IPS-11a (cell line): ENCODE data around the gene EXOSC3.
"Not testable (repeated sequence)": the region's sequence is repeated elsewhere in the genome, so short reads cannot be mapped to it uniquely, and the experiment has no call there.

ENCODE experiments used
- H3K4me3 ChIP-seq: one replicate; pipeline ENCODE4 v1.5.1; 2013; ENCODE audit warnings: low read depth, low read length, control low read depth

Gene EXOSC3

DNA sequence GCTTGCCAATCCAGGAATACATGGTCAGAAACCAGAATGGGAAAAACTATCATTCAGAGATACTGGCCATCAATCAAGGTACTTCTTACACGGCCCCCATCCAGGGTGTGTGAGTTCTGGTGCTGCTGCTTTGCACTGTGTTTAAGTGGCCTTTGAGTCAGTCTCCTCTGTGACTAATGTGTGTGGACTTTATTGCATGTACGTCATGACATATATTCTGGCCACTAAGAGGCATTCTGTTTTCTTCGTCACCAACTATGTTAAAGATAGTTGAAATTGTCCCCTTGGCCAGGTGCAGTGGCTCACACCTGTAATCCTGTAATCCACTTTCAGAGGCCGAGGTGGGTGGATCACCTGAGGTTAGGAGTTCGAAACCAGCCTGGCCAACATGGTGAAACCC, 8.5 kb downstream of the EXOSC3 start:
- no peak overlapping the region for H3K4me3 ChIP-seq

DNA sequence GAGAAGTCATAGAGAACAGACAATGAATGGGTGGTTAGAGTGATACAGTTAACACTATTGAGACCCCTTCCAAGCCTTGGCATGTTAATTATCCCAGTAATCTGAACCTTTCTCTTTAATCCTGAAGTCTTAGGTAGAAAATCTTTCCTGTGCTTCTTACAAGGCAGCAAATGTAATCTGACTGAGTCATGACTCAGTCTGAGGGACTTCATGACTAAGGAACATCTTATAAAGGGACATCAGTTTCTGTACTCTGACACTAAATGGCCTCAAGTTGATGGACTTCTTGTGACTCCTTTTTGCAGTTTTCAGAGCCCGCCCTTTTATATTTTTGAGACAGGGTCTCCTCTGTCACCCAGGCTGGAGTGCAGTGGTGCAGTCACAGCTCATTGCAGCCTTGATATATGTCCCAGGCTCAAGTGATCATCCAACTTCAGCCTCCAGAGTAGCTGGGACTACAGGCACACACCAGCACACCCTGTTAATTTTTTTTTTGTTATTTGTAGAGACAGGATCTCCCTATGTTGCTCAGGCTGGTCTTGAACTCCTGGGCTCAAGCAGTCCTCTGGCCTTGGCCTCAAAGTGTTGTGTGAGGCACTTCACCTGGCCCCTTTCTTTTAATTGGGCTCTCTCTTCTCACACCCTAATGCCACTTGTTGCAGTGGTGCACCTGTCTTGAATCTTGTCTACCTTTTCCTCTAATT, 9.5 kb downstream of the EXOSC3 start:
- no peak overlapping the region for H3K4me3 ChIP-seq

- no peak overlapping the region for H3K4me3 ChIP-seq
Measured at GRCh38 chr9:37769995-37770394, 14.9 kb downstream of the EXOSC3 start.

- H3K4me3 ChIP-seq = no peak overlapping the region
Measured at GRCh38 chr9:37769306-37769705, 15.6 kb downstream of the EXOSC3 start.

DNA sequence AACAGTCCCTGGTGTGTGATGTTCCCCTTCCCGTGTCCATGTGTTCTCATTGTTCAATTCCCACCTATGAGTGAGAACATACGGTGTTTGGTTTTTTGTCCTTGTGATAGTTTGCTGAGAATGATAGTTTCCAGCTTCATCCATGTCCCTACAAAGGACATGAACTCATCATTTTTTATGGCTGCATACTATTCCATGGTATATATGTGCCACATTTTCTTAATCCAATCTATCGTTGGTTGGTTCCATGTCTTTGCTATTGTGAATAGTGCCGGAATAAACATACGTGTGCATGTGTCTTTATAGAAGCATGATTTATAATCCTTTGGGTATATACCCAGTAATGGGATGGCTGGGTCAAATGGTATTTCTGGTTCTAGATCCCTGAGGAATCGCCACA, 19.6 kb downstream of the EXOSC3 start:
- H3K4me3 ChIP-seq = not testable (repeated sequence)

DNA sequence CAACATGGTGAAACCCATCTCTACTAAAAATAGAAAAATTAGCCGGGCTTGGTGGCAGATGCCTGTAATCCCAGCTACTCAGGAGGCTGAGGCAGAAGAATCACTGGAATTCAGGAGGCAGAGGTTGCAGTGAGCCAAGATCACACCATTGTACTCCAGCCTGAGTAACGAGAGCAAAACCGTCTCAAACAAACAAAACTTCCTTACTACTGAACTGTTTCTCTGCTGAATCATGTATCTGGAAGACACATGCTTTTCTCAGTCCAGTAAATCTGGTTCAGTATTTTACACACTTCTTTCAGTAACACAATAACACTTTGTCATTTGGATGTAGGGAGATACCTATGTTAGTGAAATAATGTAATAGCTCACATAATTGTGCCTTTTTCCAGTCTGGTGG, 23.4 kb downstream of the EXOSC3 start:
- H3K4me3 ChIP-seq = no peak overlapping the region

- H3K4me3 ChIP-seq = no peak overlapping the region
Measured at GRCh38 chr9:37760416-37761161, 24.3 kb downstream of the EXOSC3 start.

GRCh38 chr9:37758747-37759146, 26.1 kb downstream of the EXOSC3 start:
- no peak overlapping the region for H3K4me3 ChIP-seq

GRCh38 chr9:37753489-37754190, 31.2 kb downstream of the EXOSC3 start, which contains the start of gene TRMT10B:
TSS of gene TRMT10B (plus strand) at chr9:37753805. CDS start at chr9:37761932, 8,127 bp downstream.
- peak within 1 kb of the TSS; percentile 84 for H3K4me3 ChIP-seq

- H3K4me3 ChIP-seq = no peak overlapping the region
Measured at GRCh38 chr9:37752642-37753488, 32.0 kb downstream of the EXOSC3 start.

GRCh38 chr9:37752112-37752511, 32.8 kb downstream of the EXOSC3 start:
- H3K4me3 ChIP-seq = not testable (repeated sequence)

DNA sequence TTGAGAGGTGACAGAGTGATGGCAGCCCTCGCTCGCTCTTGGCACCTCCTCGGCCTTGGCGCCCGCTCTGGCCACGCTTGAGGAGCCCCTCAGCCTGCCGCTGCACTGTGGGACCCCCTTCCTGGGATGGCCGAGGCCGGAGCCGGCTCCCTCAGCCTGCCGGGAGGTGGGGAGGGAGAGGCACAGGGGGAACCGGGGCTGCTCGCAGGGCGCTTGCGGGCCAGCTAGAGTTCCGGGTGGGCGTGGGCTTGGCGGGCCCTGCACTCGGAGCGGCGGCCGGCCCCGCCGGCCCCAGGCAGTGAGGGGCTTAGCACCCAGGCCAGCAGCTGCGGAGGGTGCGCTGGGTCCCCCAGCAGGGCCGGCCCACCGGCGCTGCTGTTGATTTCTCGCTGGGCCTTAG, 33.2 kb downstream of the EXOSC3 start:
- H3K4me3 ChIP-seq = not testable (repeated sequence)

- no peak overlapping the region for H3K4me3 ChIP-seq
Measured at GRCh38 chr9:37751186-37751585, 33.7 kb downstream of the EXOSC3 start.

DNA sequence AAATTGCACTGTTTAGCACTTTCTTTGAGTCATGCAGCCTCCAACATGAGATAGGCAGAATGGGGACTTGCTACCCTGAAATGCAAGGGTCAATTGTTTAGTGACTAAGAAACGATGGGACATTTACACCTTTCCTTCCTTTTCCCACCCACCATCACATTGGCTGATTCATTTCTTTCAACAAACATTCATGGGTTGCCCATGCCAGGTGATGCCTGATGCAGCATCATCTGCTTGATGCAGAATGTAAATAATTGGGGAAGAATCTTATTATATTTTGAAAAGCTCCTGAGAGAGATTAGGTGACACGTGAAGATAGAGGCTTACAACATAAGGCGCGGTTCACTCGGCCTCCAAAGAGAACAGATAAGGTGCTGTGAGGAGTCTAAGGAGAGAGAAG, 35.7 kb downstream of the EXOSC3 start:
- no peak overlapping the region for H3K4me3 ChIP-seq

DNA sequence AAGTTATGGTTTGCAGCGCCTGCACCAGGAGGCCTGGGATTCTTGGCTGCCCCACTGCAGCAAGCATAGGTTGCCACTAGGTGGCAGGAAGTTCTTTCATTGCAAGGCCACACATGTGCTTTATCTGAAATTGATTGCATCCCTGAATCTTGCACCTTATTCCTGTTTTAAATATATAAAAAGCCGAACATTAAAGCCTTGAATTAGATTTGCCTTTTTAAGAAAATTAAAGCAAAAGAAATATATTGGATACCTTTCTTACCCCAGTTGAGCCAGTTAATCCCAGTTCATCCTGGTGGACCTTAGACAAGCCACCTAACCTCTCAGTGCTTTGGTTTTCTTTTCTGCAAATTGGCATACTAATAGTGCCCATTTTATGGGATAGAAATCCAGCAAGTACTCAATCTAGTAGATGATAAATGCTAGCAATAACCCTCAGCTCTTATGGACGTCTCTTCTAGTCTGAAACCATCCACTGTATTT, 37.6 kb downstream of the EXOSC3 start:
- H3K4me3 ChIP-seq = no peak overlapping the region

GRCh38 chr9:37746448-37747270, 38.2 kb downstream of the EXOSC3 start:
- no peak overlapping the region for H3K4me3 ChIP-seq

GRCh38 chr9:37745970-37746369, 38.9 kb downstream of the EXOSC3 start:
- no peak overlapping the region for H3K4me3 ChIP-seq

GRCh38 chr9:37740631-37741328, 44.1 kb downstream of the EXOSC3 start:
- H3K4me3 ChIP-seq = no peak overlapping the region

DNA sequence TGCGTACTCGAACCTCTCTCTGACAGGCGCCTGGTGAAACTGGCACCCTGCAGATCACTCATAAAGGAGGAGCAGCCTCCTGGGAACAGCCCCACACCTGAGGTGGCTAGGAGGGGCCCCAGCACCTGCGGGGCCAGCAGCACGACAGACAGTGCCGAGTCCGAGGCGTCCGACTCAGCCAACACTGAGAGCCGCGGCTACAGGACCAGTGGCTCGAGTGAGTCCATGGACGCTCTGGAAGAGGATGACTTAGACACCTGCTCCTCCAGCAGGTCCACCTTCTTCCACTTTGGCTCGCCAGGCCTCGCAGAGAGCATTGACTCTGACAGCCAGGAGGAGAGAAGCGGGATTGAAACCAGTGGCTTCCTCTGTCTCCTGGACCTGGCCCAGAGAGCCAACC, 44.7 kb downstream of the EXOSC3 start:
- no peak overlapping the region for H3K4me3 ChIP-seq
